Astrocyte (in vitro differentiated cells and primary cell): Measurements from ENCODE around the gene GMDS. TPM values are rescaled to one million over a fixed set of nuclear protein-coding genes. Genes with fewer than 3 reads are reported as not detected.
"Not testable (repeated sequence)": the region's sequence is repeated elsewhere in the genome, so short reads cannot be mapped to it uniquely, and the experiment has no call there.

Experiments used
- DNase-seq: peaks from one replicate; pipeline ENCODE4 v3.0.0-alpha.2; 2010; ENCODE audit warnings: low read depth
- FAIRE-seq: peaks from 2 replicates; lab custom pipeline; 2011; peaks lifted over from hg19 to GRCh38; lab: Jason Lieb, UNC
- H2AFZ ChIP-seq: 2 replicates; pipeline ENCODE4 v1.6.0; 2012; ENCODE audit warnings: low read depth, low read length, inconsistent platforms
- H3K27ac ChIP-seq: 2 replicates; pipeline ENCODE4 v1.5.1; 2011; ENCODE audit warnings: low read depth, low read length, inconsistent platforms
- H3K27me3 ChIP-seq: 2 replicates; pipeline ENCODE4 v1.6.0; 2011; ENCODE audit warnings: low read length, inconsistent platforms; ENCODE audit not compliant: insufficient read depth
- H3K36me3 ChIP-seq: 2 replicates; pipeline ENCODE4 v1.5.1; 2011; ENCODE audit warnings: low read length, inconsistent platforms; ENCODE audit not compliant: insufficient read depth
- H3K4me1 ChIP-seq: 2 replicates; pipeline ENCODE4 v1.5.1; 2011; ENCODE audit warnings: low read length, inconsistent platforms; ENCODE audit not compliant: insufficient read depth
- H3K4me2 ChIP-seq: 2 replicates; pipeline ENCODE4 v1.6.0; 2012; ENCODE audit warnings: low read length, inconsistent platforms
- H3K4me3 ChIP-seq: 2 replicates; pipeline ENCODE4 v1.5.1; 2011; ENCODE audit warnings: low read depth, mild to moderate bottlenecking, low read length, inconsistent platforms; ENCODE audit not compliant: insufficient read depth
- H3K79me2 ChIP-seq: 2 replicates; pipeline ENCODE4 v1.6.0; 2012; ENCODE audit warnings: mild to moderate bottlenecking, low read length, inconsistent platforms; ENCODE audit not compliant: insufficient read depth
- H3K9ac ChIP-seq: 2 replicates; pipeline ENCODE4 v1.6.0; 2012; ENCODE audit warnings: mild to moderate bottlenecking, low read length, inconsistent platforms
- H3K9me3 ChIP-seq: 2 replicates; pipeline ENCODE4 v1.5.1; 2012; ENCODE audit warnings: low read depth, mild to moderate bottlenecking, low read length, inconsistent platforms; ENCODE audit not compliant: insufficient read depth
- H4K20me1 ChIP-seq: 2 replicates; pipeline ENCODE4 v1.6.0; 2012; ENCODE audit warnings: low read length, inconsistent platforms; ENCODE audit not compliant: insufficient read depth
- H3K27ac Mint-ChIP-seq: one replicate; pipeline ENCODE4 v1.8.0; 2021; ENCODE audit warnings: mild to moderate bottlenecking, mixed read lengths; ENCODE audit not compliant: unreplicated experiment
- H3K27me3 Mint-ChIP-seq: one replicate; pipeline ENCODE4 v1.8.0; 2021; ENCODE audit warnings: low read depth, mixed read lengths; ENCODE audit not compliant: unreplicated experiment
- H3K36me3 Mint-ChIP-seq: one replicate; pipeline ENCODE4 v1.8.0; 2021; ENCODE audit warnings: low read depth, mixed read lengths; ENCODE audit not compliant: unreplicated experiment
- H3K4me1 Mint-ChIP-seq: one replicate; pipeline ENCODE4 v1.8.0; 2021; ENCODE audit warnings: low read depth, mixed read lengths; ENCODE audit not compliant: unreplicated experiment
- H3K4me3 Mint-ChIP-seq: one replicate; pipeline ENCODE4 v1.8.0; 2021; ENCODE audit warnings: mild to moderate bottlenecking, moderate library complexity, mixed read lengths; ENCODE audit not compliant: unreplicated experiment
- H3K9me3 Mint-ChIP-seq: one replicate; pipeline ENCODE4 v1.8.0; 2021; ENCODE audit warnings: mild to moderate bottlenecking, mixed read lengths; ENCODE audit not compliant: unreplicated experiment
- CTCF ChIP-seq: IDR thresholded peaks from 2 replicates; pipeline ENCODE4 v1.5.1; 2011; ENCODE audit warnings: low read depth, mild to moderate bottlenecking, inconsistent platforms, low read length, moderate library complexity; ENCODE audit not compliant: insufficient read depth
- EZH2 ChIP-seq: IDR thresholded peaks from 2 replicates; pipeline ENCODE4 v1.6.1; 2012; ENCODE audit warnings: mild to moderate bottlenecking, low read length, inconsistent platforms; ENCODE audit not compliant: insufficient read depth
- total RNA-seq: library from RNA; stranded (reverse); gene quantifications from 2 replicates; pipeline ENCODE4 v1.2.1, GENCODE V29; 2021

GMDS gene
- total RNA-seq, 1 donor from 2014 or later = 9.4 TPM

GRCh38 chr6:1849691-1850090, 395.7 kb downstream of the GMDS start:
- DNase-seq (no peak), FAIRE-seq (no peak)
- Histone ChIP-seq H3K36me3 (no peaks in the 10 kb centered on the region), H2AFZ (no peak overlapping the region), H3K27me3 (no peaks in the 10 kb centered on the region), H3K4me3 (no peak overlapping the region), H3K9ac (no peak overlapping the region), H3K9me3 (no peaks in the 10 kb centered on the region), H3K79me2 (no peaks in the 10 kb centered on the region), H3K4me2 (no peak overlapping the region), H4K20me1 (no peaks in the 10 kb centered on the region), H3K4me1 (no peaks in the 10 kb centered on the region), H3K27ac (no peak overlapping the region)
- H3K27me3 Mint-ChIP-seq = no peaks in the 10 kb centered on the region
- H3K4me3 Mint-ChIP-seq = no peak overlapping the region
- H3K9me3 Mint-ChIP-seq = peaks cover 8% of the 10 kb centered on the region
- TF ChIP-seq CTCF (no peak), EZH2 (no peak)
- H3K4me1 Mint-ChIP-seq = no peaks in the 10 kb centered on the region
- H3K27ac Mint-ChIP-seq = no peak overlapping the region
- H3K36me3 Mint-ChIP-seq = no peaks in the 10 kb centered on the region

GRCh38 chr6:1848752-1849151, 396.7 kb downstream of the GMDS start:
- H3K79me2 ChIP-seq = no peaks in the 10 kb centered on the region
- no peak overlapping the region for H3K4me3 ChIP-seq
- no peak for DNase-seq
- H3K27me3 ChIP-seq = no peaks in the 10 kb centered on the region
- TF ChIP-seq CTCF (no peak), EZH2 (no peak)
- no peaks in the 10 kb centered on the region for H4K20me1 ChIP-seq
- H3K9ac ChIP-seq = no peak overlapping the region
- FAIRE-seq = no peak
- H3K27me3 Mint-ChIP-seq = no peaks in the 10 kb centered on the region
- H3K4me3 Mint-ChIP-seq = no peak overlapping the region
- peaks cover 8% of the 10 kb centered on the region for H3K9me3 Mint-ChIP-seq
- H3K27ac ChIP-seq = no peak overlapping the region
- no peaks in the 10 kb centered on the region for H3K4me1 ChIP-seq
- H3K36me3 Mint-ChIP-seq = no peaks in the 10 kb centered on the region
- H3K4me1 Mint-ChIP-seq = no peaks in the 10 kb centered on the region
- no peak overlapping the region for H3K27ac Mint-ChIP-seq
- no peak overlapping the region for H3K4me2 ChIP-seq
- H3K9me3 ChIP-seq = no peaks in the 10 kb centered on the region
- H3K36me3 ChIP-seq = no peaks in the 10 kb centered on the region
- no peak overlapping the region for H2AFZ ChIP-seq

- H3K9me3 Mint-ChIP-seq = peaks cover 8% of the 10 kb centered on the region
- H3K36me3 ChIP-seq = no peaks in the 10 kb centered on the region
- no peaks in the 10 kb centered on the region for H3K27me3 Mint-ChIP-seq
- H3K27ac Mint-ChIP-seq = no peak overlapping the region
- H3K9ac ChIP-seq = no peak overlapping the region
- no peaks in the 10 kb centered on the region for H3K4me1 ChIP-seq
- no peak overlapping the region for H3K27ac ChIP-seq
- no peaks in the 10 kb centered on the region for H3K27me3 ChIP-seq
- FAIRE-seq (no peak), DNase-seq (no peak)
- no peaks in the 10 kb centered on the region for H3K36me3 Mint-ChIP-seq
- no peak overlapping the region for H2AFZ ChIP-seq
- no peaks in the 10 kb centered on the region for H3K9me3 ChIP-seq
- no peaks in the 10 kb centered on the region for H4K20me1 ChIP-seq
- H3K4me1 Mint-ChIP-seq = no peaks in the 10 kb centered on the region
- no peak overlapping the region for H3K4me3 ChIP-seq
- TF ChIP-seq CTCF = no peak
- TF ChIP-seq EZH2 = no peak
- no peak overlapping the region for H3K4me3 Mint-ChIP-seq
- no peak overlapping the region for H3K4me2 ChIP-seq
- H3K79me2 ChIP-seq = no peaks in the 10 kb centered on the region
Observed at GRCh38 chr6:1846611-1847010, 398.8 kb downstream of the GMDS start.

GRCh38 chr6:1845543-1845942, 399.9 kb downstream of the GMDS start:
- H3K36me3 ChIP-seq, H3K36me3 Mint-ChIP-seq, H3K27me3 Mint-ChIP-seq, H4K20me1 ChIP-seq, H3K4me3 Mint-ChIP-seq, H3K9me3 Mint-ChIP-seq, H3K27me3 ChIP-seq, H3K27ac Mint-ChIP-seq, H2AFZ ChIP-seq, H3K4me2 ChIP-seq, DNase-seq, H3K9me3 ChIP-seq, H3K4me1 ChIP-seq, H3K27ac ChIP-seq, H3K79me2 ChIP-seq, H3K4me1 Mint-ChIP-seq, H3K4me3 ChIP-seq, H3K9ac ChIP-seq, FAIRE-seq: not testable (repeated sequence)
